ENCODE data around the gene AMOT. TPM values are rescaled to one million over a fixed set of nuclear protein-coding genes. Genes with fewer than 3 reads are reported as not detected.
"Not testable (repeated sequence)": the region's sequence is repeated elsewhere in the genome, so short reads cannot be mapped to it uniquely, and the experiment has no call there.

Gene AMOT
- 1 to 10 TPM in 2 of 3 donors, under 1 TPM in 1; 0.56 to 1.3 (median 1.0) TPM for total RNA-seq

DNA sequence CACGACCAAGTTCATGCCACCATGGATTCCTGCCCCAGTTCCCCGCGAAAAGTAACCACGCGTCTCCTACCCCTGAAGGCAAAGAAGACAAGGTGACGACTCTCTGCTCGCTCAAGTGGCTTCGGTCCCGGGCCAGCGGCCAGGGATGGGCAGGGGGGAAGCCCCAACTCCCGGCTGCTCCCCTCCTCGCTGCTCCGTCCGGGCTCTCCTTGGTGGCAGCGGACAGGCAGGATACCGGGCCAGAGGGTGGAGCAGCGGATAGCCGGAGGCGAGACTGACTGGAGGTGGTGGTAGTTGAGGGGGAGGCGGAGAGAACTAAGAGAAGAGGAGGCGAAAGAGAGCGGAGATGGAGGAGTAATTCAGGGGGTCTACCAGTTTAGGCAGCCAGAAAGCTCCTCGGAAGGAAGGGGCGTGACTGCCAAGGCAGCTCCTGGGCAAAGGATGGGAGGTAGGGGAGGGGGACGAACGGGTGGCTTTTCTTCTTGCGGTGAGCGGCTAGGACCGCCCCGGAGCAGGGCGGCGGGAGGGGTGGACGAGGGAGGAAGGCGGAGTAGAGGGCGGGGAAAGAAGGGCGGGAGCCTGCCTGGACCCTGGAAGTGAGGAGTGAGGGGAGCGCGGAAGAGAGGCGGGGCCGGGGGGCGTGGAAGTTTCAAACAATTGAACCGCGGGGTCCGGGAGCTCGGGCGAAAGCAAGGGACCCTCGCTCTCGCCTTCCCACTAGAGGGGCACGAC, at the start of gene AMOT:
Gene AMOT, minus strand, starts transcription at position 450 of the 732 bp plus-strand sequence. CDS start 17,705 bp downstream, outside the sequence.
- Mint-ChIP-seq H3K4me3 (peak within 1 kb of the TSS; percentile 88), H3K9me3 (no peaks in the 10 kb centered on the region), H3K27me3 (ENCODE audit: low read depth) (no peaks in the 10 kb centered on the region), H3K4me1 (ENCODE audit: low read depth) (peaks cover 8% of the 10 kb centered on the region), H3K36me3 (ENCODE audit: insufficient read depth) (no peaks in the 10 kb centered on the region)
- DNase-seq (peak; percentile 44), ATAC-seq (peak; percentile 72 to 74)

- no peak overlapping the region for H3K4me3 Mint-ChIP-seq
Observed at GRCh38 chrX:112889400-112889799, 48.8 kb upstream of the AMOT start.

DNA sequence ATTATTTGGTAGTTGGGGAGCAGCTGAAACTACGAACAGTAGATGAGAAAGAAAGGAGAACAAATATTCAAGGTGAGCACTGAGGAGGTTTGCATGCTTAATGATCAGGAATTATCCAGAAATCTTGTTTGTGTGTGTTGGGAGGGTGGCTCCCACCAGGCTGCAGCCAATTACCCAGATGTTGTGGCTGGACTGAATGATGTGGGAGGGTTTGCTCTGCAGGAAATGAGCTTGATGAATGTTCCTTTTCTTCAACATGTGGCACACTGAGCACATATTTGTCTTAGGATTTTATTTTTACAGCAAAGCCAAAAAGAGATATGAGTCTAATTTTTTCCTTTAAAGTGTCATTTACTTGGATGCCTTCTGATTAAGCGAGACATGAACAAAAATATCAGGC, 48.3 kb upstream of the AMOT start:
- Mint-ChIP-seq H3K4me1 (ENCODE audit: low read depth) (peaks cover 14% of the 10 kb centered on the region), H3K4me3 (no peak overlapping the region), H3K36me3 (ENCODE audit: insufficient read depth) (no peaks in the 10 kb centered on the region), H3K27me3 (ENCODE audit: low read depth) (no peaks in the 10 kb centered on the region), H3K9me3 (no peaks in the 10 kb centered on the region)
- DNase-seq = no peak
- ATAC-seq = no peak

More at GRCh38 chrX:112889400-112889799, 48.8 kb upstream of the AMOT start:
- no peaks in the 10 kb centered on the region for H3K9me3 Mint-ChIP-seq
- no peaks in the 10 kb centered on the region for H3K36me3 Mint-ChIP-seq (ENCODE audit: insufficient read depth)
- no peaks in the 10 kb centered on the region for H3K27me3 Mint-ChIP-seq (ENCODE audit: low read depth)
- H3K4me1 Mint-ChIP-seq (ENCODE audit: low read depth) = peaks cover 14% of the 10 kb centered on the region
- DNase-seq (no peak), ATAC-seq (no peak)

- no peaks in the 10 kb centered on the region for H3K4me1 Mint-ChIP-seq (ENCODE audit: low read depth)
Observed at GRCh38 chrX:112877771-112878173, 37.1 kb upstream of the AMOT start.

DNA sequence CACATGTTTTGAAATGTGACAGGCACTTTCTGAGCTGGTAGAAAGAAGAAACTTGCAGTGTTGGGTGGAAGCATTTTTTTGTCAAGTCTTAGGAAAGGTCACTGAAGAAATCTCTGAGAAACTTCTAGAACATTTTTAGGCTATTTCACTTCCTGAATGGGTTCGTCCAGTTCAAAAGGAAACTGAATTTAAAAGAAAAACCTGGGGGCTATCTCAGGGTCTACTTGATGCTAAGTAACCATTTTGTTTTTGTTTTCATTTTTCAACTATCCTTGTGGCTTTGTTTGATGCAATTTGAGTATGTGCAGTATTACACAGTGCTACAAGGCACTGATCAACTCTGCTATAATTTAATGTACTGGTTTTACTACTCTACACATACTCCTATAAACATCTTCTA, 34.0 kb upstream of the AMOT start:
- Mint-ChIP-seq H3K36me3 (ENCODE audit: insufficient read depth) (no peaks in the 10 kb centered on the region), H3K4me1 (ENCODE audit: low read depth) (no peaks in the 10 kb centered on the region), H3K9me3 (no peaks in the 10 kb centered on the region), H3K4me3 (no peak overlapping the region), H3K27me3 (ENCODE audit: low read depth) (no peaks in the 10 kb centered on the region)
- DNase-seq (no peak), ATAC-seq (no peak)

More at GRCh38 chrX:112877771-112878173, 37.1 kb upstream of the AMOT start:
- H3K36me3 Mint-ChIP-seq (ENCODE audit: insufficient read depth) = no peaks in the 10 kb centered on the region
- no peak overlapping the region for H3K4me3 Mint-ChIP-seq
- DNase-seq (no peak), ATAC-seq (no peak)
- H3K9me3 Mint-ChIP-seq = no peaks in the 10 kb centered on the region
- no peaks in the 10 kb centered on the region for H3K27me3 Mint-ChIP-seq (ENCODE audit: low read depth)

DNA sequence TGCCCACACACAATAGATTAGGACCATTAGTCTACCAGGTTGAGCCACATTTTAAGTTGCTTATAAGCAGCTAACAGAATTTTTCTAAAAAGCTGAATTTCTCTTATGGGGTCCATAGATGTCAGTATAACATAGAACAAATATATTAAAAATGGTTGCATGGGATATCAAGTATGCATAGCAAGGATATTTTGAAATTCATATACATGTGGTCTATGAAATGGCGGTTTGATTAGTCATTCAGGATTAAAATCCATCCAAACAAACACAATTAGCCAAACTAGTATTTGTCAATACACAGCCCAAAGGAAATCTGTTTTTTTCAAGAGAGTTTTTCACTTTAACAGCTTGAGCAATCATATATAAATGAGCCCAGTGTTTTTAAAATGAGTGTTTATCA, 33.5 kb upstream of the AMOT start:
- Mint-ChIP-seq H3K27me3 (ENCODE audit: low read depth) (no peaks in the 10 kb centered on the region), H3K9me3 (no peaks in the 10 kb centered on the region), H3K4me1 (ENCODE audit: low read depth) (no peaks in the 10 kb centered on the region), H3K4me3 (no peak overlapping the region), H3K36me3 (ENCODE audit: insufficient read depth) (no peaks in the 10 kb centered on the region)
- no peak for DNase-seq
- ATAC-seq = no peak

GRCh38 chrX:112868586-112868985, 28.0 kb upstream of the AMOT start:
- no peaks in the 10 kb centered on the region for H3K9me3 Mint-ChIP-seq
- H3K4me1 Mint-ChIP-seq (ENCODE audit: low read depth) = no peaks in the 10 kb centered on the region
- ATAC-seq (no peak), DNase-seq (no peak)
- H3K4me3 Mint-ChIP-seq = no peak overlapping the region
- H3K27me3 Mint-ChIP-seq (ENCODE audit: low read depth) = no peaks in the 10 kb centered on the region
- H3K36me3 Mint-ChIP-seq (ENCODE audit: insufficient read depth) = no peaks in the 10 kb centered on the region

DNA sequence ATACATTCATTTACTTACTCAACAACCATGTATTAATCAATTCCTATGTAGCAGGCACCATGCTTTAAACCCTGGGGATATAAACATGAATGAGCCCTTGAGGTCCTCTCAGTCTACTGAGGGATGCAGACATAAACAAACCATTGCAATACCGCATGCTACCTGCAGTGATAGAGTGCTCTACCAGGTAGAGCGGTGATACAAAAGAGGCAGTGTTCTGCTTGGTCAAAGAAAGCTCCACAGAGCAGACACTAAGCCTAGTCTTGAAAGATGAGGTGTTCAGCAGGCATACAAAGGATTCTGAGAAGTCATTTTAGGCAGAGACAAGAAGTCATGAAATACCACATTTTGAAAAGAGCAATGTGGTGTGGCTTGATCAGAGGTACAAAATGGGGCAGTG, 26.9 kb upstream of the AMOT start:
- ATAC-seq (no peak), DNase-seq (no peak)
- no peak overlapping the region for H3K4me3 Mint-ChIP-seq
- no peaks in the 10 kb centered on the region for H3K36me3 Mint-ChIP-seq (ENCODE audit: insufficient read depth)
- H3K27me3 Mint-ChIP-seq (ENCODE audit: low read depth) = no peaks in the 10 kb centered on the region
- H3K9me3 Mint-ChIP-seq = no peaks in the 10 kb centered on the region
- H3K4me1 Mint-ChIP-seq (ENCODE audit: low read depth) = no peaks in the 10 kb centered on the region

- ATAC-seq (no peak), DNase-seq (no peak)
- Mint-ChIP-seq H3K4me1 (ENCODE audit: low read depth) (no peaks in the 10 kb centered on the region), H3K9me3 (no peaks in the 10 kb centered on the region), H3K4me3 (no peak overlapping the region), H3K27me3 (ENCODE audit: low read depth) (no peaks in the 10 kb centered on the region), H3K36me3 (ENCODE audit: insufficient read depth) (no peaks in the 10 kb centered on the region)
Observed at GRCh38 chrX:112866175-112866574, 25.5 kb upstream of the AMOT start.

DNA sequence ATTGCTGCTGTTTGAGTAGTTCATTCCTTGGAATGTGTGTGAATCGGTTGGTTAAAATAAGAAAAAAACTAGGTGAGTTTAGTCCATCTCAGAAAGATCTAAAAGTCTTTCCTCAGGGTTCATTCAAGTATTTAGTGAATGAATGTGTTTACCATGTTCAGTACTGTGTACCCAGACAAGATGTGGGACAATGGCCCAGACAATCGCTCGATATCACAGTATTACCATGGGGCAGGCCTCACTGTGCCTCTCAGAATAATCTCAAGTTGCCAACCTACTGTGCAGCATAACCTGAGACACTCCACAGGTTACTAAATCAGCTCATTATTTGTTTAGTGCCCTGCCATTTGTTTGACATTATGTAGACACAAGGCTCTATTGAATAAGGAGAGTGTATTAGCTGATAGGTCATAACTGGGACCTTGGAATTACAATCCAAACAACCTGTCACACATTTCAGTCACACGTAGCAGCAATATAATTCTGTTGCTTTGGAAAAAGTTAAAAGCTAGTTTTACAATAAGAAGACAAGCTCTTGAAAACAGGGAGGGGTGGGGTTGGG, 24.9 kb upstream of the AMOT start:
- no peaks in the 10 kb centered on the region for H3K4me1 Mint-ChIP-seq (ENCODE audit: low read depth)
- H3K9me3 Mint-ChIP-seq = no peaks in the 10 kb centered on the region
- H3K27me3 Mint-ChIP-seq (ENCODE audit: low read depth) = no peaks in the 10 kb centered on the region
- no peaks in the 10 kb centered on the region for H3K36me3 Mint-ChIP-seq (ENCODE audit: insufficient read depth)
- ATAC-seq (no peak), DNase-seq (no peak)
- no peak overlapping the region for H3K4me3 Mint-ChIP-seq

- no peaks in the 10 kb centered on the region for H3K9me3 Mint-ChIP-seq
- H3K4me3 Mint-ChIP-seq = no peak overlapping the region
- DNase-seq (no peak), ATAC-seq (no peak)
- no peaks in the 10 kb centered on the region for H3K4me1 Mint-ChIP-seq (ENCODE audit: low read depth)
- no peaks in the 10 kb centered on the region for H3K36me3 Mint-ChIP-seq (ENCODE audit: insufficient read depth)
- no peaks in the 10 kb centered on the region for H3K27me3 Mint-ChIP-seq (ENCODE audit: low read depth)
Observed at GRCh38 chrX:112863850-112864249, 23.2 kb upstream of the AMOT start.

DNA sequence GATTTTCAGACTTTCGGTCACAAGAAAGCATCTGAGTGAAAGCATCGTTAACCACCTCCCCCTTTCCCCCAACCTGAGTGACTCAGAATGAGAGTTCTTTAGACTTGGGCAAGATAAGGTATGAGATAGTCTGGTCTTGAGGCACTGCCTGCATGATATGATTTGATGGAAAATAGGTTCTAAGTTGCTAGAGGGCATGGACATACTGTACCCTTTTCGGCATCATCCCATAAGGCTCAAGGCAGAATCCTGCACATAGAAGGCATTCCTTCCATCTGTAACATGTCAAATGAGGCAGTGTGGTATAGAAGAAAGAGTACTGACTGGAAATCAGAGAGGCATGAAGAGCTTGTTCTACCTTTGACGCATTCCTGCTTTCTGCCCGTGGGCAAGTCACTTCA, 16.8 kb upstream of the AMOT start:
- H3K9me3 Mint-ChIP-seq = no peaks in the 10 kb centered on the region
- H3K36me3 Mint-ChIP-seq (ENCODE audit: insufficient read depth) = no peaks in the 10 kb centered on the region
- DNase-seq (no peak), ATAC-seq (peak in 1 of 2 donors; percentile 40)
- H3K27me3 Mint-ChIP-seq (ENCODE audit: low read depth) = peaks cover 3% of the 10 kb centered on the region
- no peaks in the 10 kb centered on the region for H3K4me1 Mint-ChIP-seq (ENCODE audit: low read depth)
- no peak overlapping the region for H3K4me3 Mint-ChIP-seq

GRCh38 chrX:112854901-112855300, 14.3 kb upstream of the AMOT start:
- not testable (repeated sequence) for H3K36me3 Mint-ChIP-seq (ENCODE audit: insufficient read depth); DNase-seq; H3K27me3 Mint-ChIP-seq (ENCODE audit: low read depth); ATAC-seq; H3K4me3 Mint-ChIP-seq; H3K9me3 Mint-ChIP-seq
- peaks cover 11% of the 10 kb centered on the region for H3K4me1 Mint-ChIP-seq (ENCODE audit: low read depth)

DNA sequence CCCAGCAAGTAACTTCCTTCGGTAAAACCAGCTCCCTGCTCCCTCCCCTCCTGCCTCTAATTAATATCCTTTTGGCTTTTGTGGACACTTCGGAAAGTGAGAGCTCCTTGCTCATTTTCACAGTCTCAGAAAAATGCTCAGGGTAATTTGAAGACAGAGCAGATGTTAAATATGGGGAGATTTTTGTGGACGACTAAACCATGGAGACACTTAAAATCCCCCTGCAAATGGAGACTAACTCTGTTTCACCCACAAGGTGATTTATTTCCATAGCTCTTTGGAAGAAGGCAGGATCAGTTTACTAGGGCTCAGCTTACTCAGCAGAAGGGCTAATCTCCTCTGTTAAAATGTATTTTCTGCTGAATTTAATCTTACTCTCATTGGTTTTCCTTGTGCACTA, 12.2 kb upstream of the AMOT start:
- DNase-seq = no peak
- H3K27me3 Mint-ChIP-seq (ENCODE audit: low read depth) = peaks cover 3% of the 10 kb centered on the region
- no peaks in the 10 kb centered on the region for H3K9me3 Mint-ChIP-seq
- H3K36me3 Mint-ChIP-seq (ENCODE audit: insufficient read depth) = no peaks in the 10 kb centered on the region
- H3K4me3 Mint-ChIP-seq = no peak overlapping the region
- H3K4me1 Mint-ChIP-seq (ENCODE audit: low read depth) = peaks cover 11% of the 10 kb centered on the region
- no peak for ATAC-seq

DNA sequence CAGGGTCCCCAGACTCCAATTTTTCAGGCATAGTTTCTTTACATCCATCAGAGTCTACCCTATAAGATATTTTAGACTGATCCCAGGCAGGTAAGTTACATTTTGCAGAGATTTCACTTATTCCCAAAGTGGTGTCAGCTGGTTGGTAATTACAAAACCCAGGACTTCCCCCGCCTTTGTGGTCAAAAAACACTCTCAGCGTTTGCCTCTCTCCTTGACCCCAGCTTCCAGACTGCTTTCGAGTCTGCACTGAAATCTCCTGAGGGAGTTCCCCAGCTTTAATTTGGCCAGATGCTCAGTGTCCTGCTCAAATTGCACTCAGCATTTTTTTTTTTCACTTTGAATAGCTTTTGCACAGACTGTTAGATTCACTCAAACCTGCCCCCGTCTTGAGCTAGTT, 11.2 kb upstream of the AMOT start:
- Mint-ChIP-seq H3K27me3 (ENCODE audit: low read depth) (peaks cover 3% of the 10 kb centered on the region), H3K9me3 (no peaks in the 10 kb centered on the region), H3K4me3 (no peak overlapping the region), H3K4me1 (ENCODE audit: low read depth) (peaks cover 11% of the 10 kb centered on the region), H3K36me3 (ENCODE audit: insufficient read depth) (no peaks in the 10 kb centered on the region)
- DNase-seq (no peak), ATAC-seq (no peak)

Data from activated T-cell treated with anti-CD3 and anti-CD28 coated beads, Interleukin-2, amount 50 U/mL, for 4 hours (primary cell).